ENCODE measurements around the gene CLMP. TPM values are rescaled to one million over a fixed set of nuclear protein-coding genes. Genes with fewer than 3 reads are reported as not detected.

CLMP gene
- total RNA-seq, 3 donors from 2014 or later (not counting 1 experiment from before 2014, with no cell fraction given), result 0.07 to 0.45 TPM; not detected in 1

GRCh38 chr11:123193742-123194141 lies 1.3 kb downstream of the CLMP start:
- peaks cover 36% of the 10 kb centered on the region for H3K27me3 ChIP-seq (ENCODE audit: control insufficient read depth, insufficient read depth, low read length)
- H3K36me3 ChIP-seq (ENCODE audit: control insufficient read depth, insufficient read depth, low read length), result no peaks in the 10 kb centered on the region
- H3K36me3 Mint-ChIP-seq, result no peaks in the 10 kb centered on the region
- no peak for TF ChIP-seq CTCF (IDR thresholded peaks at IDR 0.05)
- intact Hi-C loops (cut with micrococcal nuclease), result no loop called here
- peaks cover 19% of the 10 kb centered on the region for H3K4me1 ChIP-seq (ENCODE audit: control insufficient read depth, insufficient read depth, low read length)
- peaks cover 50 to 66% of the 10 kb centered on the region in 2 donors for H3K27me3 Mint-ChIP-seq (ENCODE audit: low read depth in 2 of 2)
- no peaks in the 10 kb centered on the region for H3K9me3 Mint-ChIP-seq
- H3K9me3 ChIP-seq (ENCODE audit: control insufficient read depth, insufficient read depth, low read length), result no peaks in the 10 kb centered on the region
- peaks cover 6 to 9% of the 10 kb centered on the region in 2 donors for H3K4me1 Mint-ChIP-seq
- H3K27ac ChIP-seq (ENCODE audit: low read length), result no peak overlapping the region
- no peak overlapping the region for H3K4me3 ChIP-seq (ENCODE audit: low read length)
- ATAC-seq, result peak in 1 of 3 donors; percentile 14
- 61% methylated on average over 4 of the region's 4 CpGs for WGBS (ENCODE audit: insufficient coverage)
- peak overlapping the region; percentile 4 for H3K4me3 Mint-ChIP-seq
- no peak overlapping the region for H3K27ac Mint-ChIP-seq
- no peak for DNase-seq

- H3K4me1 Mint-ChIP-seq, result peaks cover 6 to 9% of the 10 kb centered on the region in 2 donors
- no peak for TF ChIP-seq CTCF (IDR thresholded peaks at IDR 0.05)
- DNase-seq, result no peak
- no peak overlapping the region for H3K27ac Mint-ChIP-seq
- no peak overlapping the region for H3K4me3 Mint-ChIP-seq
- Histone ChIP-seq H3K9me3 (ENCODE audit: control insufficient read depth, insufficient read depth, low read length) (no peaks in the 10 kb centered on the region), H3K27me3 (ENCODE audit: control insufficient read depth, insufficient read depth, low read length) (peaks cover 33% of the 10 kb centered on the region), H3K4me3 (ENCODE audit: low read length) (no peak overlapping the region), H3K4me1 (ENCODE audit: control insufficient read depth, insufficient read depth, low read length) (peaks cover 19% of the 10 kb centered on the region), H3K36me3 (ENCODE audit: control insufficient read depth, insufficient read depth, low read length) (no peaks in the 10 kb centered on the region), H3K27ac (ENCODE audit: low read length) (no peak overlapping the region)
- ATAC-seq, result no peak
- H3K27me3 Mint-ChIP-seq (ENCODE audit: low read depth in 2 of 2), result peaks cover 51 to 69% of the 10 kb centered on the region in 2 donors
- intact Hi-C loops (cut with micrococcal nuclease), result no loop called here
- WGBS (ENCODE audit: insufficient coverage), result 41% methylated on average over 2 of the region's 2 CpGs
- no peaks in the 10 kb centered on the region for H3K9me3 Mint-ChIP-seq
- H3K36me3 Mint-ChIP-seq, result no peaks in the 10 kb centered on the region
Observed at GRCh38 chr11:123191939-123192338, 3.1 kb downstream of the CLMP start.

GRCh38 chr11:123190518-123190917 lies 4.5 kb downstream of the CLMP start:
- DNase-seq (no peak), ATAC-seq (no peak)
- TF ChIP-seq CTCF (IDR thresholded peaks at IDR 0.05), result no peak
- Mint-ChIP-seq H3K27me3 (ENCODE audit: low read depth in 2 of 2) (peaks cover 43 to 71% of the 10 kb centered on the region in 2 donors), H3K27ac (no peak overlapping the region), H3K4me3 (no peak overlapping the region), H3K4me1 (peaks cover 4% of the 10 kb centered on the region in 2 donors), H3K9me3 (no peaks in the 10 kb centered on the region), H3K36me3 (no peaks in the 10 kb centered on the region)
- H3K36me3 ChIP-seq (ENCODE audit: control insufficient read depth, insufficient read depth, low read length), result no peaks in the 10 kb centered on the region
- no peak overlapping the region for H3K4me3 ChIP-seq (ENCODE audit: low read length)
- H3K27ac ChIP-seq (ENCODE audit: low read length), result no peak overlapping the region
- H3K9me3 ChIP-seq (ENCODE audit: control insufficient read depth, insufficient read depth, low read length), result no peaks in the 10 kb centered on the region
- peaks cover 9% of the 10 kb centered on the region for H3K4me1 ChIP-seq (ENCODE audit: control insufficient read depth, insufficient read depth, low read length)
- intact Hi-C loops (cut with micrococcal nuclease), result no loop called here
- WGBS (ENCODE audit: insufficient coverage), result 89% methylated on average over 3 of the region's 3 CpGs
- peaks cover 23% of the 10 kb centered on the region for H3K27me3 ChIP-seq (ENCODE audit: control insufficient read depth, insufficient read depth, low read length)

GRCh38 chr11:123188508-123189165 lies 6.4 kb downstream of the CLMP start:
- H3K27me3 ChIP-seq (ENCODE audit: control insufficient read depth, insufficient read depth, low read length), result peaks cover 12% of the 10 kb centered on the region
- no peak overlapping the region for H3K4me3 ChIP-seq (ENCODE audit: low read length)
- no peak overlapping the region for H3K27ac Mint-ChIP-seq
- 57% methylated on average over 3 of the region's 5 CpGs for WGBS (ENCODE audit: insufficient coverage)
- H3K9me3 Mint-ChIP-seq, result no peaks in the 10 kb centered on the region
- H3K9me3 ChIP-seq (ENCODE audit: control insufficient read depth, insufficient read depth, low read length), result no peaks in the 10 kb centered on the region
- no peak for ATAC-seq
- H3K4me1 Mint-ChIP-seq, result no peaks in the 10 kb centered on the region
- DNase-seq, result no peak
- no peak overlapping the region for H3K27ac ChIP-seq (ENCODE audit: low read length)
- TF ChIP-seq CTCF (IDR thresholded peaks at IDR 0.05), result no peak
- H3K4me1 ChIP-seq (ENCODE audit: control insufficient read depth, insufficient read depth, low read length), result no peaks in the 10 kb centered on the region
- H3K4me3 Mint-ChIP-seq, result no peak overlapping the region
- H3K36me3 ChIP-seq (ENCODE audit: control insufficient read depth, insufficient read depth, low read length), result no peaks in the 10 kb centered on the region
- H3K36me3 Mint-ChIP-seq, result no peaks in the 10 kb centered on the region
- intact Hi-C loops (cut with micrococcal nuclease), result no loop called here
- H3K27me3 Mint-ChIP-seq (ENCODE audit: low read depth in 2 of 2), result peaks cover 35 to 73% of the 10 kb centered on the region in 2 donors

Data from natural killer cell (primary cell).